ENCODE results near the gene SPRY4. TPM values are rescaled to one million over a fixed set of nuclear protein-coding genes. Genes with fewer than 3 reads are reported as not detected.
A peak's percentile ranks its signal among the peaks of the same experiment; 100 is the strongest.

The SPRY4 gene
- total RNA-seq, 1 donor, result 5.4 TPM

DNA sequence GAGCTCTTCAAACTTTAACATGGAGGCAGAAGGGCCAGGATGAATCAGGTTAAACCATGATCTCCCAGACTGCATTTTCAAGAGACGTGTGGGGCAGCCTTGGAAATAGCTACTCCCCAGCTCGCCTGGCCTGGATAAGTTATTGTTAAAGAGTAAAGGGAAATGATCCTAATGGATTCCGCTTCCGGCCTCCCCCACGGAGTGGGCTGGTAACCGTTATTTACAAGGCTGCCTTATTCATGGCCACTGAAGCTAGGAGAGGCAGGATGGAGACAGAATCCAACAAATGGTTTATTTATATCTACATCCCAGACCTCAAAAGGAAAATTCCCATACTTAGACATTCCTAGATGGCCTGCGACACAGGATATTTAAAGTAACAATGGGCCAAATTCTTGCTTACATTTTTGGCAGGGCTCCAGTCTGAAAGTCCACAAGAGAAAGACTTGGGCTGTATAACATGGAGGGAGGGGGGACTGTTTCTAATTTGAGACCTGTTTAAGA, 27.9 kb downstream of the SPRY4 start:
- Histone ChIP-seq H3K4me1 (ENCODE audit: insufficient read depth, low read length) (peaks cover 28% of the 10 kb centered on the region), H3K9me3 (ENCODE audit: low read depth, low read length) (no peaks in the 10 kb centered on the region), H3K79me2 (ENCODE audit: insufficient read depth, low read length) (peaks cover 30% of the 10 kb centered on the region), H3K27ac (ENCODE audit: low read depth, low read length) (peak overlapping the region; percentile 70), H3K4me2 (ENCODE audit: insufficient read depth, low read length) (peak overlapping the region; percentile 27), H4K20me1 (ENCODE audit: insufficient read depth, low read length) (no peaks in the 10 kb centered on the region), H2AFZ (ENCODE audit: low read length) (peak overlapping the region; percentile 74), H3K27me3 (ENCODE audit: insufficient read depth, low read length) (no peaks in the 10 kb centered on the region), H3K36me3 (ENCODE audit: insufficient read depth, low read length) (no peaks in the 10 kb centered on the region), H3K4me3 (ENCODE audit: insufficient read depth, low read length) (no peak overlapping the region)
- DNase-seq (ENCODE audit: insufficient read length, low spot score, missing footprints), result peak; percentile 77
- TF ChIP-seq, protein P1, sequence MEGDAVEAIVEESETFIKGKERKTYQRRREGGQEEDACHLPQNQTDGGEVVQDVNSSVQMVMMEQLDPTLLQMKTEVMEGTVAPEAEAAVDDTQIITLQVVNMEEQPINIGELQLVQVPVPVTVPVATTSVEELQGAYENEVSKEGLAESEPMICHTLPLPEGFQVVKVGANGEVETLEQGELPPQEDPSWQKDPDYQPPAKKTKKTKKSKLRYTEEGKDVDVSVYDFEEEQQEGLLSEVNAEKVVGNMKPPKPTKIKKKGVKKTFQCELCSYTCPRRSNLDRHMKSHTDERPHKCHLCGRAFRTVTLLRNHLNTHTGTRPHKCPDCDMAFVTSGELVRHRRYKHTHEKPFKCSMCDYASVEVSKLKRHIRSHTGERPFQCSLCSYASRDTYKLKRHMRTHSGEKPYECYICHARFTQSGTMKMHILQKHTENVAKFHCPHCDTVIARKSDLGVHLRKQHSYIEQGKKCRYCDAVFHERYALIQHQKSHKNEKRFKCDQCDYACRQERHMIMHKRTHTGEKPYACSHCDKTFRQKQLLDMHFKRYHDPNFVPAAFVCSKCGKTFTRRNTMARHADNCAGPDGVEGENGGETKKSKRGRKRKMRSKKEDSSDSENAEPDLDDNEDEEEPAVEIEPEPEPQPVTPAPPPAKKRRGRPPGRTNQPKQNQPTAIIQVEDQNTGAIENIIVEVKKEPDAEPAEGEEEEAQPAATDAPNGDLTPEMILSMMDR (IDR thresholded peaks at IDR 0.05; ENCODE audit: extremely low read depth, low read depth, low read length), result no peak

GRCh38 chr5:142295960-142296860, 28.6 kb downstream of the SPRY4 start:
- Histone ChIP-seq H3K4me3 (ENCODE audit: insufficient read depth, low read length) (no peak overlapping the region), H3K4me2 (ENCODE audit: insufficient read depth, low read length) (peak overlapping the region; percentile 27), H3K27ac (ENCODE audit: low read depth, low read length) (peak overlapping the region; percentile 70), H3K4me1 (ENCODE audit: insufficient read depth, low read length) (peaks cover 28% of the 10 kb centered on the region), H3K36me3 (ENCODE audit: insufficient read depth, low read length) (no peaks in the 10 kb centered on the region), H2AFZ (ENCODE audit: low read length) (peak overlapping the region; percentile 74), H4K20me1 (ENCODE audit: insufficient read depth, low read length) (no peaks in the 10 kb centered on the region), H3K79me2 (ENCODE audit: insufficient read depth, low read length) (peaks cover 24% of the 10 kb centered on the region), H3K27me3 (ENCODE audit: insufficient read depth, low read length) (no peaks in the 10 kb centered on the region), H3K9me3 (ENCODE audit: low read depth, low read length) (no peaks in the 10 kb centered on the region)
- no peak for DNase-seq (ENCODE audit: insufficient read length, low spot score, missing footprints)
- TF ChIP-seq, protein P1 (IDR thresholded peaks at IDR 0.05; ENCODE audit: extremely low read depth, low read depth, low read length), result no peak

DNA sequence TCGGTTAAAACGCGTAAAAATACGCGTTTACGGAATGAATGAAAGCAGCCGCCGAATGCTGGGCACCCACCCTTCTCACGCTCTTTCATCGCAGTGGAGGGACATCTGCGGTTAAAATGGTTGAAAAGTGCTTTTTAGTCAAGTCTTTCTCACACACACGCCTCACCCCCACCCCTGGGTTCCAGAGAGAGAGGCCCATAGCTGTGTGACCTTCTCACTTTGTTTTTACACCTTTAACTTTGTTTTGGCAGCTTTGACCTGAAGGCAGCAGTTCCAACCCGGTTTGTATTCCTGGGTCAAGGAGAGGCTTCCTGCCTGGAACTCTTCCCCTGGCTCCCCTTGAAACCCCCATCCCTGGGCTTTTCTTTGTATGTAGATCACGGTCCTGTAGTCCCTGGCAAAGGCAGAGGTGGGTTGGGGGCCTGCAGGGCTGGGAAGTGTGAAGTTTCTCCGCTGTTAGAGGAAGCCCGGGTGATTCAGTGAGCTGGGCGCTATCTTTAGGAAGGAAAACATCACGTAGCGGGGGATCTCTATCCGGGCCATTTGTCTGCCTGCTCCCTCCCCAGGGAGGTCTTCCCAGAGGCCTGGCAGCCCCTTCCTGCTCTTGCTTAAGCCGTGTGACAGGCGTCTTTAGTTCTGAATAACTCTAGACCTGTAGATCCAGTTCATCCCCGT, 29.6 kb downstream of the SPRY4 start:
- Histone ChIP-seq H3K9me3 (ENCODE audit: low read depth, low read length) (no peaks in the 10 kb centered on the region), H2AFZ (ENCODE audit: low read length) (peak overlapping the region; percentile 59), H3K36me3 (ENCODE audit: insufficient read depth, low read length) (no peaks in the 10 kb centered on the region), H3K4me3 (ENCODE audit: insufficient read depth, low read length) (no peak overlapping the region), H3K27ac (ENCODE audit: low read depth, low read length) (no peak overlapping the region), H4K20me1 (ENCODE audit: insufficient read depth, low read length) (no peaks in the 10 kb centered on the region), H3K4me2 (ENCODE audit: insufficient read depth, low read length) (no peak overlapping the region), H3K27me3 (ENCODE audit: insufficient read depth, low read length) (no peaks in the 10 kb centered on the region), H3K79me2 (ENCODE audit: insufficient read depth, low read length) (peaks cover 24% of the 10 kb centered on the region), H3K4me1 (ENCODE audit: insufficient read depth, low read length) (peaks cover 38% of the 10 kb centered on the region)
- TF ChIP-seq, protein P1 (IDR thresholded peaks at IDR 0.05; ENCODE audit: extremely low read depth, low read depth, low read length), result no peak
- DNase-seq (ENCODE audit: insufficient read length, low spot score, missing footprints), result no peak

DNA sequence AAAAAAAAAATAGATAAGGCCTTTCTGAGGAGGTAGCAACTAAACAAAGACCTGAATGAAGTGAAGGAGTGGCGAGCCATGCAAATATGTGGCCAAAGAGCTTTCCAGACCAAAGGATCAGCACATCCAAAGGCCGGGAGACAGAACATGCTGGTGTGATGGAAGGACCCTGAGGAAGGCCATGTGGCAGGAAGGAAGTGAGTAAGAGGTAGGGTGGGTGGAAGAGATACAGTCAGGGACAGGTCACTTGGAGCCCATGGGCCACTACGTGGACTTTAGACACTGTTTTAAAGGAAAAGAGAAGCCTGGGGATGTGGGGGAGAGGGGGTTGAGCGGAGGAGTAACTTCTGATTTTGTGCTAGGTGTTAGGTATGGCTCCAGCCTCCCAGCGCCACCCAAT, 31.3 kb downstream of the SPRY4 start:
- H3K4me2 ChIP-seq (ENCODE audit: insufficient read depth, low read length), result no peak overlapping the region
- peak; percentile 93 for DNase-seq (ENCODE audit: insufficient read length, low spot score, missing footprints)
- TF ChIP-seq, protein P1 (IDR thresholded peaks at IDR 0.05; ENCODE audit: extremely low read depth, low read depth, low read length), result no peak
- peak overlapping the region; percentile 2 for H2AFZ ChIP-seq (ENCODE audit: low read length)
- H3K79me2 ChIP-seq (ENCODE audit: insufficient read depth, low read length), result peaks cover 19% of the 10 kb centered on the region
- H3K4me3 ChIP-seq (ENCODE audit: insufficient read depth, low read length), result no peak overlapping the region
- H3K9me3 ChIP-seq (ENCODE audit: low read depth, low read length), result no peaks in the 10 kb centered on the region
- H3K27ac ChIP-seq (ENCODE audit: low read depth, low read length), result no peak overlapping the region
- H3K36me3 ChIP-seq (ENCODE audit: insufficient read depth, low read length), result no peaks in the 10 kb centered on the region
- H3K4me1 ChIP-seq (ENCODE audit: insufficient read depth, low read length), result peaks cover 38% of the 10 kb centered on the region
- no peaks in the 10 kb centered on the region for H4K20me1 ChIP-seq (ENCODE audit: insufficient read depth, low read length)
- H3K27me3 ChIP-seq (ENCODE audit: insufficient read depth, low read length), result no peaks in the 10 kb centered on the region

Measured in osteoblast (primary cell).